DMS53 treated with DMSO at 0.1 percent for 48 hours (cell line): Measurements from ENCODE around the gene ERFE.

Source experiments
- DNase-seq: peaks from one replicate; lab custom pipeline; 2025; ENCODE audit not compliant: unreplicated experiment; lab: John Stamatoyannopoulos, UW

ERFE gene

DNA sequence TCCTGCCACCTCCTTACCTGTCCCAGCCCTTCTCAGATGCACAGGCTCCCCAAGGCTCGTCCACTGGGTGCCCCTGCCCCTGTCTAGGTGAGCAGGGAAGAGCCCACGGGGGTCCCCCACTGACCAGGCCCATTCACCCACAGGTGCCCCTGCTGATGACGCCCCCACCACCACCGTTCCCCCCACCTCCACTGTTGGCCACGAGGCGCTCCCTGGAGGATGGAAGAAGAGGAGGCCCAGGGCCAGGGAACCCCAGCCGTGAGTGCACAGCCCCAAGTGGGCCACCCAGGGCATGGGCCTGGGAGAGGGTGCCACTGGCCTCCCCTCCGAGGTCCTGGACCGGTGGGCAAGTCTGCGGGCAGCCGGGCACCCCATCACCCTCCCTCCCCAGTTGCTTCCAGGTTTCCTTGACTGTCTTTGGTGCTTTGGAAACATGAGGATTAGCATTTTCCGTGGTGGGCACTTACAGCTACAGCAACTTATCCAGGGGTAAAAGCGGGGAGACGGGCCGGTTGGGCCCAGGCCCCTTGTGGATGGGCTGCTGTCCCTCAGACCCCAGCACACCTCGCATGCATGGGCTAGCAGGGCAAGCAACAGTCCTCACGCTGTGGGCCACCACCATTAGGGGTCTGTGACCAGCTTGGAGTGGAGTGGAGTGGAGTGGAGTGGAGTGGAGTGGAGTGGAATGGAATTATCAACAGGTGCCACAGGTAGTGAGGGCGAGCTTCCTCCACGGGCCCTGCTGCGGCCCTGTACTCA is 33.5 kb upstream of the ERFE start:
- DNase-seq: no peak

DNA sequence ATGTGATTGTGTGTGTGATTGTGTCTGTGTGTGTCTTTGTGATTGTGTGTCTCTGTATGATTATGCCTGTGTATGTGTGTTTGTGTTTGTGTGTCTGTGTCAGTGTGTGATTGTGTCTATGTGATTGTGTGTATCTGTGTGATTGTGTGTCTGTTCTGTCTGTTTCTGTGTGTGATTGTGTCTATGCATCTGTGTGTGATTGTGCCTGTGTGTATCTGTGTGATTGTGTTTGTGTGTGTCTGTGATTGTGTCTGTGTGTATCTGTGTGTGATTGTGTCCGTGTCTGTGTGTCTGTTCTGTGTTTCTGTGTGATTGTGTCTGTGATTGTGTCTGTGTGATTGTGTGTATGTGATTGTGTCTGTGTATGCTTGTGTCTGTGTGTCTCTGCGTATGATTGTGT is 32.4 kb upstream of the ERFE start:
- DNase-seq: no peak

DNA sequence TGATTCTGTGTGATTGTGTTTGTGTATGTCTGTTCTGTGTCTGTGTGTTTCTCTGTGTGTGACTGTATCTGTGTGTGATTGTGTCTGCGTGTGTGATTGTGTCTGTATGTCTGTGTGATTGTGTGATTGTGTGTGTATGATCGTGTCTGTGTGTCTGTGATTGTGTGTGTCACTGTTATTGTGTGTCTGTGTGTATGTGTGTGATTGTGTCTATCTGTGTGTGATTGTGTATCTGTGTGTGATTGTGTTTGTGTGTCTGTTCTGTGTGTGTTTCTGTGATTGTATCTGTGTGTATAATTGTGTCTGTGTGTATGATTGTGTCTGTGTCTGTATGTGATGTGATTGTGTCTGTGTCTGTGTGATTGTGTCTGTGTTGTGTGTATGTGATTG is 32.0 kb upstream of the ERFE start:
- no peak for DNase-seq

- DNase-seq: no peak
Observed at GRCh38 chr2:238127165-238128060, 31.4 kb upstream of the ERFE start.

- DNase-seq: no peak
Observed at GRCh38 chr2:238128061-238128440, 30.7 kb upstream of the ERFE start.

GRCh38 chr2:238128534-238129001 is 30.2 kb upstream of the ERFE start:
- DNase-seq: no peak

DNA sequence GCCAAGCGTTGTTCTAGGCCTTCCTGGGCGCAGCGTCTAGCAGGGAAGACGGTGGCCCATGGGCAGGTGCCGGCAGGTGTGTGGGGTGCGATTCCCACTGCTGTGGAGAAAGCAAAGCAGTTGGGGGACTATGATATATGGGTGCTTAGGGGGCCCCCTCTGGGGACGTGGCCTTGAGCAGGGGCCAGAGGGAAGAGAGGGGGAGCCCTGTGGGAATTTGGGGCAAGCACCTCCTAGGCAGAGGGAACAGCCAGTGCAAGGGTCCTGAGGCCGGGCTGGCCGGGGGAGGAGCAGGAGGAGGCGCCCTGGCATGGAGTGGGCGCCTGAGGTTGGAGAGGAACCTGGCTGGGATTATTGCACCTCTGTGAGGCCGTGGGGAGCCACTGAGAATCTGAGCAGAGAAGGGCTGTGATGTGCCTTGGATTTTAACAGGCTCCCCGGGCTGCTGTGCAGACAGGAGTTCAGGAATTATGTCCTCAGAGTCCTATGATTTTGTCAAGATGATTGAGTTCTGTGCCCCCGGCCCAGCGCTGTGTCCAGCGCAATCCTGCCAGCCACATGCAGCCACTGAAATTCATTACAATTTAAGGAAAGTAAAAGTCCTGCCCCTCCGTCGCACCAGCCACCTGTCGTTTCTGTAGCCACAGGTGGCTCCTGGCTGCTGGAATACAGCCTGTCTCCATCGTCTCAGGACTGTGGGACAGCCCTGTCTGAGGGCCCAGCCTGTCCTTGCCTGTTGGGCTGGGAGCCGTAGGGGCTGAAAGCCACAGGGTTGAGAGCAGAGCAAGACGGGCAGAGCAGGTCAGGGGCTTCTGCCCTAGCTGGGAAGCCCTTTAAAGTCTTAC is 29.4 kb upstream of the ERFE start:
- no peak for DNase-seq

- DNase-seq: no peak
Observed at GRCh38 chr2:238130111-238130695, 28.6 kb upstream of the ERFE start.

GRCh38 chr2:238130696-238131628 is 27.8 kb upstream of the ERFE start:
- DNase-seq: peak; percentile 79

DNA sequence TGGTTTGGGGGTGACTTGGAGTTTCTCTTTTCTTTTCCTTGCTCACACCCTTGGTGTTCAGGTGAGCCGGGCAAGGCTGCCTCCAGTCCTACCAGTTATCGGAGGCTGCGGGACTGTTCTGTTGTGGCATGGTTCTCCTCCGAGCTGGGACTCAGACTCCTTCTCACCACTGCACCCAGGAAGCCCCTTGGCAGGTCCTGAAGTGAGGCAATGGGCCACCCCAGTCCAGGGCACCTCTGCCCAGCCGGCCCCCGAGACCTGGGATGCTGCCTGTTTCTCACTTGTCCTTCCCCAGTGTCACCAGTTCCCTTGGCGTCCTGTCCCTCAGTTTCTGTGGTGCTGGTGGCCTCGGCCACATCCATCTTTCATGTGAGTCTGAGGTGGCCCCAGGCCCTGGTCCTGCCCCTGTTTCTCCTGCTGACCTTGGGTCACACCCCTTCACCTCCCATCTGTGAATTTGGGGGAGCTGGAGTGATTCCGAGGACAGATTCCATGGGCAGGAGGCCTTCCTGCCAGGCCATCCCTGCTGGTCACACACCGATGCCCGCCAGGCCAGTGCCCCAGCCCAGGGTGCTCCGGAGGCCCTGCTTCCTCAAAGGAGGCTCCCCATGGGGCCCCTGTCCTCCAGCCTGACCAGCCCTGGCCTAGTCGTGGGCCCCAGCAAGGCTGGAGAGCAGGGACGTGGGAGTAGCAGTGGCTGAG is 26.9 kb upstream of the ERFE start:
- no peak for DNase-seq

GRCh38 chr2:238132463-238133450 is 26.0 kb upstream of the ERFE start:
- no peak for DNase-seq

DNA sequence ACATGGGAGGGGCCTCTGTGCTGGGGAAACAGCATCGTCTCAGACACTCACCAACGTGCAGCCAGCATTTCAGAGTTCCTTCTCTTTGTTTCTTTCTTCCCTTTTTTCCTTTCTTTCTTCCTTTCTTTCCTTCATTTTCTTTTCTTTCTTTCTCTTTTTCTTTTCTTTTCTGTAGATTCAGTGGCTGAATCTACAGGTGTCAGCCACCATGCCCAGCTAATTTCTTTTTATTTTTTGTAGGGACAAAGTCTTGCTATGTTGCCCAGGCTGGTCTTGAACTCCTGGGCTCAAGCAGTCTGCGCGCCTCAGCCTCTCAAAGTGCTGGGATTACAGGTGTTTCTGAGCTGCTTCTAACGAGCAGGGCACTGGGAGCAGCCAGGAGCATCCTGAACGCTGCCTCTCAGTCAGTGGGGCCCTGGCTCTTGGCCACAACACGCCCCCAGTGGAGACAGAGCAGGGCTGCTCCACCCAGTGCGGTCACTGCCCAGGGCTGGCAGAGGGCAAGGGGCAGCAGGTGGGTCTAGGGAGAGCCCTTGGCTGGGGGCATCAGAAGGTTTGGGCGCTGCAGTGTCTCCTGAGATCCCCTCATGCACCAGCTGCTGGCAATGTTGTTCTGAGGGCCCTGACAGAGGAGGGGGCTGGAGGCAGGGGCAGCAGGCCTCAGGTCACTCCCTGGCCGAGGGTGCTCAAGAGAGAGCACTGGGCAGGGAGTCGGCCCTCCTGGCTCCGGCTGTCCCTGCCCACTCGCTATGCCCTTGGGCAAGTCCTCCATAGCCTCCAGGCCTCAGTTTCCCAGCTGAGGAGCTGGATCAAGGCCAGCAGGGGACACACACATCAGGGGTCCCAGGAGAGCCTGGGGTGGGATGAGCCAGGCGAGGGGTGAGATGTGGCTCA is 25.0 kb upstream of the ERFE start:
- DNase-seq: no peak

GRCh38 chr2:238134393-238134785 is 24.4 kb upstream of the ERFE start:
- no peak for DNase-seq

DNA sequence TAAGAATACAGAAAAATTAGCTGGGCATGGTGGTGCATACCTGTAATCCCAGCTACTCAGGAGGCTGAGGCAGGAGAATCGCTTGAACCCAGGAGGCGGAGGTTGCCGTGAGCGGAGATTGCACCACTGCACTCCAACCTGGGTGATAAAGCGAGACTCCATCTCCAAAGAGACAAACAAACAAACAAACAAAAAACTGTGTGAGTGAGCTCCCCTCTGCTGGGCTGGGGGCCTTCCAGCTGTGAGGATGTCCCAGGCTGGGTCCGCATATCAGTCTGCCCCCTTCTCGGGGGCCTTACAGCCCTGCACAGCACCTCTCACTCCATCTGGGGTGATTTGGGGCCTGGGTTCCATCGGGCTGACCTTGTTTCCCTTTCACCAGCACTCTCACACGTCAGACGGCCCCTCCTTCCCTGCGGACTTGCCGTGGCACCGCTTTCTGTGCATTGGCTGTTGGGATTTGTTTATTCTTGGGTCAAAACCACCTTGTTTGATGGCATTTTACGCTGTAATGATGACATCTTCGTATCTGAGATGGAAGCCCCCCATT is 23.1 kb upstream of the ERFE start:
- DNase-seq: no peak

GRCh38 chr2:238136820-238137537 is 21.8 kb upstream of the ERFE start:
- peak; percentile 29 for DNase-seq

DNA sequence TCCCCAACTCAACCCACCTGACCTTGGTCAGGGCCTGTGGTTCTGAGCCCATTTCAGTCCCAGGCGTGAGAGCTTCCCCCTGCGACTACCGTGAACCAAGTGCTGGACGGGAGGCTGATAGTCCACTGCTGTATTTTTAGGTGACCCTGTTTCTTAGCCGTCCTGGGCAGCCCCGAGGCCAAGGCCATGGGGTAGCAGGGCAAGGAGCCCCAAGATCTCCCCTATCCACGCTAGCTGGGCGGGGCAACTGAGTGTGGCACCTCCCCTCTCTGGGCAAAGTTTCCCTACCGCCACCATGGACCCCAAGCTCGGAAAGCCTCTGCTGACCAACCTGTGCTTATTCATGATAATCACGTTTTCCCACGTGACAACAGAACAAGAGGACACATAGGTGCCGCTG is 20.9 kb upstream of the ERFE start:
- DNase-seq: no peak
